Panc1 (cell line): ENCODE data around the gene ATP13A4. TPM values are rescaled to one million over a fixed set of nuclear protein-coding genes. Genes with fewer than 3 reads are reported as not detected.

Experiments used
- ATAC-seq: fragments of 200-7000 bp; cut with Tn5 transposase; 2 replicates; pipeline ENCODE4 v1.9.1; 2020; ENCODE audit warnings: mild to moderate bottlenecking, moderate library complexity
- BruUV-seq: library from RNA; stranded (reverse); fragments of 400-500 nt; replicated peaks from 2 replicates; lab custom pipeline; 2021; lab: Mats Ljungman, UMichigan
- CTCF ChIA-PET: fragments of 300-600 bp; sonication (Branson Sonifier 250); formaldehyde crosslinking; loops from one replicate; lab custom pipeline; 2022; ENCODE audit warnings: antibody characterized with exemption; lab: Charles Lee
- POLR2A ChIA-PET: fragments of 300-600 bp; sonication (Branson Sonifier 250); formaldehyde crosslinking; loops from one replicate; lab custom pipeline; 2022; ENCODE audit warnings: antibody characterized with exemption; lab: Charles Lee
- DNase-seq: peaks from one replicate; pipeline ENCODE4 v3.0.0-alpha.2; 2010; ENCODE audit warnings: low read depth, low spot score
- H3K27ac ChIP-seq: 2 replicates; pipeline ENCODE4 v1.5.1; 2011; ENCODE audit warnings: mild to moderate bottlenecking, low read length, inconsistent platforms
- H3K27me3 ChIP-seq: fragments of 200-500 bp; sonication (Bioruptor generic); 2 replicates; pipeline ENCODE4 v1.6.0; 2014; ENCODE audit warnings: low read length, inconsistent platforms; ENCODE audit not compliant: control insufficient read depth, insufficient read depth
- H3K36me3 ChIP-seq: fragments of 200-500 bp; sonication (Bioruptor generic); 2 replicates; pipeline ENCODE4 v1.5.1; 2014; ENCODE audit warnings: inconsistent platforms, mild to moderate bottlenecking, low read length, moderate library complexity; ENCODE audit not compliant: control insufficient read depth, insufficient read depth
- H3K4me1 ChIP-seq: 2 replicates; pipeline ENCODE4 v1.5.1; 2011; ENCODE audit warnings: inconsistent platforms, mild to moderate bottlenecking, low read length, moderate library complexity; ENCODE audit not compliant: control insufficient read depth, insufficient read depth
- H3K4me3 ChIP-seq, 2 experiments: 2 replicates each; pipeline ENCODE4 v1.5.1; 2011 to 2012; ENCODE audit warnings: low read depth in 2 of 2, low read length in 2 of 2, mild to moderate bottlenecking in 2 of 2, inconsistent platforms in 1 of 2, moderate library complexity in 1 of 2
- H3K9me3 ChIP-seq: fragments of 200-500 bp; sonication (Bioruptor generic); 2 replicates; pipeline ENCODE4 v1.5.1; 2014; ENCODE audit warnings: low read depth, mild to moderate bottlenecking, inconsistent platforms, low read length, moderate library complexity; ENCODE audit not compliant: control insufficient read depth, insufficient read depth
- CTCF ChIP-seq: fragments of 450-650 bp; IDR thresholded peaks from 2 replicates; pipeline ENCODE4 v1.5.1; 2017; ENCODE audit warnings: mild to moderate bottlenecking
- POLR2AphosphoS5 ChIP-seq: IDR thresholded peaks from 2 replicates; pipeline ENCODE4 v1.6.1; 2012; ENCODE audit warnings: mild to moderate bottlenecking, low read depth, low read length, moderate library complexity
- REST ChIP-seq, 2 experiments: IDR thresholded peaks; 2 replicates each; pipeline ENCODE4 v1.6.1; 2011 to 2012; ENCODE audit warnings: low read depth in 2 of 2, control low read depth in 1 of 2, low read length in 1 of 2, mild to moderate bottlenecking in 1 of 2, moderate library complexity in 1 of 2; ENCODE audit not compliant: insufficient read depth in 1 of 2
- SIN3A ChIP-seq: IDR thresholded peaks from 2 replicates; pipeline ENCODE4 v1.6.1; 2012; ENCODE audit warnings: low read depth, mild to moderate bottlenecking, low read length, moderate library complexity, borderline replicate concordance; ENCODE audit not compliant: insufficient read depth
- TCF7L2 ChIP-seq: IDR thresholded peaks from 2 replicates; pipeline ENCODE4 v1.6.1; 2011; ENCODE audit warnings: mild to moderate bottlenecking, low read depth, low read length, inconsistent platforms
- in situ Hi-C: cut with HindIII; loops from 2 replicates; pipeline ENCODE4 v1.10.0; 2016; ENCODE audit warnings: low sequenced_read_pairs, low pct_unique_long_range_greater_than_20kb
- intact Hi-C: fragments of 100-400 bp; cut with micrococcal nuclease; formaldehyde crosslinking; loops from one replicate; pipeline ENCODE4 v1.10.0; 2022; ENCODE audit not compliant: unreplicated experiment
- total RNA-seq: library from RNA; stranded (reverse); gene quantifications from one replicate; pipeline ENCODE4 v1.2.1, GENCODE V29; 2021; ENCODE audit not compliant: unreplicated experiment

ATP13A4 gene
- total RNA-seq, 1 experiment from 2014 or later, result not detected

- Histone ChIP-seq H3K9me3 (no peaks in the 10 kb centered on the region), H3K36me3 (no peaks in the 10 kb centered on the region), H3K4me3 (no peak overlapping the region), H3K27me3 (peaks cover 8% of the 10 kb centered on the region; the same call in 1 of the 2 replicates), H3K27ac (no peak overlapping the region), H3K4me1 (no peaks in the 10 kb centered on the region)
- ChIA-PET CTCF (no interaction called here), POLR2A (no interaction called here)
- in situ Hi-C loops (no loop called here), intact Hi-C loops (no loop called here)
- DNase-seq (no peak), ATAC-seq (no peak)
- TF ChIP-seq REST (IDR thresholded peaks at IDR 0.05; ENCODE audit: insufficient read depth in 1 of 2, low read depth in 2 of 2, low read length in 1 of 2) (no peak), POLR2AphosphoS5 (no peak), TCF7L2 (no peak), CTCF (no peak), SIN3A (no peak)
- BruUV-seq, result no TSS peak
These were observed 166.3 kb downstream of the ATP13A4 start for GRCh38 chr3:193388361-193388760.

GRCh38 chr3:193387596-193387995 lies 167.1 kb downstream of the ATP13A4 start:
- intact Hi-C loops (no loop called here), in situ Hi-C loops (no loop called here)
- H3K27me3 ChIP-seq, result peaks cover 8% of the 10 kb centered on the region; the same call in 1 of the 2 replicates
- no peak overlapping the region for H3K4me3 ChIP-seq
- TF ChIP-seq CTCF, result no peak
- no peak for TF ChIP-seq SIN3A
- no peak for TF ChIP-seq POLR2AphosphoS5
- TF ChIP-seq REST (IDR thresholded peaks at IDR 0.05; ENCODE audit: insufficient read depth in 1 of 2, low read depth in 2 of 2, low read length in 1 of 2), result no peak
- TF ChIP-seq TCF7L2, result no peak
- ATAC-seq, result no peak
- no TSS peak for BruUV-seq
- H3K27ac ChIP-seq, result no peak overlapping the region
- H3K4me1 ChIP-seq, result no peaks in the 10 kb centered on the region
- H3K36me3 ChIP-seq, result no peaks in the 10 kb centered on the region
- H3K9me3 ChIP-seq, result no peaks in the 10 kb centered on the region
- DNase-seq, result no peak
- POLR2A ChIA-PET, result no interaction called here
- CTCF ChIA-PET, result no interaction called here
